OCI-LY1 (cell line): Measurements from ENCODE around the gene EIF4E1B.

Experiments used
- CTCF ChIP-seq: fragments of 200-600 bp; sonication (generic), shearing (Covaris generic); IDR thresholded peaks from 2 replicates; pipeline ENCODE4 v1.5.1; 2017; ENCODE audit warnings: mild to moderate bottlenecking, antibody characterized with exemption, low read length, moderate library complexity, mixed read lengths
- EZH2 ChIP-seq: fragments of 200-600 bp; sonication (generic), shearing (Covaris generic); IDR thresholded peaks from 2 replicates; pipeline ENCODE4 v1.8.0; 2017; ENCODE audit warnings: borderline replicate concordance, mixed run types, mild to moderate bottlenecking, antibody characterized with exemption, low read length, moderate library complexity, mixed read lengths

GRCh38 chr5:176639208-176639607, 8.7 kb downstream of the EIF4E1B start:
- no peak for TF ChIP-seq CTCF
- no peak for TF ChIP-seq EZH2
